HepG2 (cell line): ENCODE measurements around the gene COL26A1.

Source experiments
- FOXK2 ChIP-seq: fragments of 450-650 bp; IDR thresholded peaks from 2 replicates; pipeline ENCODE4 v1.6.1; 2016
- NR2C2 ChIP-seq: sonication (generic); formaldehyde crosslinking; IDR thresholded peaks from 2 replicates; pipeline ENCODE4 v1.4.0; 2020; ENCODE audit warnings: missing genetic modification reagents, mild to moderate bottlenecking, moderate library complexity, borderline replicate concordance
- PCBP2 ChIP-seq: fragments of 200-400 bp; formaldehyde crosslinking; optimal IDR thresholded peaks from 2 replicates; pipeline ENCODE3; 2018; ENCODE audit warnings: low read length, low read depth; ENCODE audit not compliant: poor library complexity, severe bottlenecking
- POLR2AphosphoS2 ChIP-seq: IDR thresholded peaks from 2 replicates; pipeline ENCODE4 v1.6.1; 2011; ENCODE audit warnings: low read depth, low read length, improper control_type of control experiment
- SP2 ChIP-seq: sonication (generic); formaldehyde crosslinking; IDR thresholded peaks from 2 replicates; pipeline ENCODE4 v1.5.1; 2020; ENCODE audit warnings: mild to moderate bottlenecking, missing genetic modification reagents
- ZFY ChIP-seq: sonication (generic); formaldehyde crosslinking; IDR thresholded peaks from 2 replicates; pipeline ENCODE4 v1.4.0; 2020; ENCODE audit warnings: missing genetic modification reagents
- ZNF501 ChIP-seq: sonication (generic); formaldehyde crosslinking; IDR thresholded peaks from 2 replicates; pipeline ENCODE4 v1.5.1; 2020; ENCODE audit warnings: mild to moderate bottlenecking, moderate library complexity, missing genetic modification reagents
- ZNF776 ChIP-seq: sonication (generic); formaldehyde crosslinking; IDR thresholded peaks from 2 replicates; pipeline ENCODE4 v1.4.0; 2020; ENCODE audit warnings: mild to moderate bottlenecking, missing genetic modification reagents

DNA sequence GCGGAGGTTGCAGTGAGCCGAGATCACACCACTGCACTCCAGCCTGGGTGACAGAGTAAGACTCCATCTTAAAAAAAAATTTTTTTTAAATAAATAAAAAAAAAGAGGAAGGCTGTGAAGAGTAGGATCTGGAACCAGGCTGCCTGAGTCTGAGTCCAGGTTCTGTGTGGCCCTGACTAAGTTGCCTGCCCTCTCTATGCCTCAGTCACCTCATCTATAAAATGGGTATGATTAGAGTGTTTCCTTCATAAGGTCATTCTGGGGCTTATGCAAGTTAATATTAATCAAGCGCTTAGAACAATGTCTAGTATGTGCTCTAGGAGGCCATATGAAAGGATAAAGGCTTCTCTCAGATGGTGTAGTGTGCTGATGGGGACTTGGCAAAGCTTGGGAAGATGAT is 12.3 kb downstream of the COL26A1 start:
- TF ChIP-seq ZNF501 (CRISPR knock-in tag) (no peak), ZNF776 (CRISPR knock-in tag) (no peak), ZFY (CRISPR knock-in tag) (no peak), PCBP2 (no peak), FOXK2 (no peak), SP2 (CRISPR knock-in tag) (no peak), NR2C2 (CRISPR knock-in tag) (no peak), POLR2AphosphoS2 (no peak)
